Right lobe of liver (tissue), 4 donors: ENCODE measurements around the gene ZER1.

ENCODE experiments used
- CTCF ChIP-seq, 4 donors: fragments of 200-600 bp in 3 of 4; fragments of 450-650 bp in 1 of 4; IDR thresholded peaks; one replicate each; pipeline versions ENCODE4 v1.5.1 to v1.8.0; 2016 to 2022; ENCODE audit warnings: antibody characterized with exemption in 4 of 4, mild to moderate bottlenecking in 2 of 4
- POLR2A ChIP-seq: fragments of 450-650 bp; IDR thresholded peaks from one replicate; pipeline ENCODE4 v1.6.1; 2017; ENCODE audit warnings: antibody characterized with exemption, mild to moderate bottlenecking
- donor health status: DM: no; HTN: no; CAD: no.
- donor health status: DM: no; HTN: no; CAD: no.
- donor health status: DM: no; HTN: yes; CAD: no.

DNA sequence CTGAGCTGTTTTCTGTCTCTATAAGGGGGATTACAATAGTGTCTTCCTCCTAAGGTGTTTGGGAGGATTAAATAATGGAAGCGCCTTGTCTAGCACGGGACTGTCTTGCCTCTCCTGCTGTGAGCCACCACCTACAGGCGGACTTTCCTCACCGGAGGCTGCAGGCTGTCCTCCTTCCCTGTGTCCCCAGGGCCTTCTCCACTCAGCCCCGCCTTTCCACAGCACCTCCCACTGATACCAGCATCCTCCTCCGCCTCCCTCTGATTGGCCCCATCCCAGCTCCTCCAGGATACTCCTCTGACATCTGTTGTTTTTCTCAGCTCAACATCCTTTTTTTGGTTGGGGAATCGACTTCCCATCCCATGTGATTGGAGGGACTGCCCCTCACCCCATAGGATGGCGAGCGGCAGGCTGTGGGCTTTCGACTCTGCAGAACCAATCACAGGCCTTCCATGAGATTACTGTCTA is 46.9 kb downstream of the ZER1 start:
- no peak for TF ChIP-seq CTCF (IDR thresholded peaks at IDR 0.05)
- TF ChIP-seq POLR2A, result no peak
